Colon (tissue), 2 donors: ENCODE data around the gene TMC4.

ENCODE experiments used
- FAIRE-seq: peaks from 2 replicates; lab custom pipeline; 2012; peaks lifted over from hg19 to GRCh38; lab: Jason Lieb, UNC
- donor health status: control.
- donor health status: control.

Gene TMC4

GRCh38 chr19:54129617-54129996 is 43.4 kb downstream of the TMC4 start:
- no peak for FAIRE-seq

GRCh38 chr19:54128796-54129616 is 44.0 kb downstream of the TMC4 start:
- no peak for FAIRE-seq

GRCh38 chr19:54128441-54128725 is 44.6 kb downstream of the TMC4 start:
- FAIRE-seq = no peak

GRCh38 chr19:54127688-54128440 is 45.1 kb downstream of the TMC4 start:
- no peak for FAIRE-seq

- FAIRE-seq = no peak
Measured at GRCh38 chr19:54125713-54126112, 47.2 kb downstream of the TMC4 start.

- no peak for FAIRE-seq
Measured at GRCh38 chr19:54124393-54124792, 48.6 kb downstream of the TMC4 start.

GRCh38 chr19:54123682-54124081 is 49.3 kb downstream of the TMC4 start:
- FAIRE-seq = no peak

- FAIRE-seq = no peak
Measured at GRCh38 chr19:54121259-54121658, 51.7 kb downstream of the TMC4 start.

- FAIRE-seq = no peak
Measured at GRCh38 chr19:54115109-54116063, 57.6 kb downstream of the TMC4 start, which contains the start of the genes PRPF31 and TFPT. TSS of gene PRPF31 (plus strand) at chr19:54115754. CDS start at chr19:54118279, 2,525 bp downstream. TSS of gene TFPT (minus strand) at chr19:54115657. CDS start at chr19:54115269, 388 bp downstream.

GRCh38 chr19:54114340-54115108 is 58.4 kb downstream of the TMC4 start:
- FAIRE-seq = no peak
